ENCODE data around the gene NFIX.

Gene NFIX

GRCh38 chr19:13023656-13024055 is 28.4 kb downstream of the NFIX start:
- no peak for DNase-seq

GRCh38 chr19:13024126-13024950 is 29.1 kb downstream of the NFIX start:
- DNase-seq, result no peak

GRCh38 chr19:13024951-13025697 is 29.8 kb downstream of the NFIX start:
- no peak for DNase-seq

GRCh38 chr19:13025819-13026456 is 30.7 kb downstream of the NFIX start:
- no peak for DNase-seq

- DNase-seq, result peak; percentile 72
These were observed 31.4 kb downstream of the NFIX start for GRCh38 chr19:13026462-13027370.

GRCh38 chr19:13027557-13027956 is 32.3 kb downstream of the NFIX start:
- DNase-seq, result no peak

GRCh38 chr19:13028027-13028426 is 32.8 kb downstream of the NFIX start:
- DNase-seq, result no peak

GRCh38 chr19:13029301-13029880 is 34.1 kb downstream of the NFIX start:
- DNase-seq, result no peak

GRCh38 chr19:13029893-13030292 is 34.6 kb downstream of the NFIX start:
- no peak for DNase-seq

GRCh38 chr19:13031917-13032623 is 36.8 kb downstream of the NFIX start:
- peak; percentile 24 for DNase-seq

GRCh38 chr19:13032837-13033236 is 37.6 kb downstream of the NFIX start:
- DNase-seq, result no peak

- DNase-seq, result no peak
These were observed 38.0 kb downstream of the NFIX start for GRCh38 chr19:13033244-13033643.

- DNase-seq, result peak; percentile 34
These were observed 38.7 kb downstream of the NFIX start for GRCh38 chr19:13033819-13034611.

- DNase-seq, result no peak
These were observed 39.4 kb downstream of the NFIX start for GRCh38 chr19:13034636-13035035.

- DNase-seq, result no peak
These were observed 40.6 kb downstream of the NFIX start for GRCh38 chr19:13035820-13036365.

GRCh38 chr19:13036366-13036976 is 41.2 kb downstream of the NFIX start:
- DNase-seq, result peak; percentile 85

GRCh38 chr19:13037161-13037560 is 41.9 kb downstream of the NFIX start:
- DNase-seq, result no peak

GRCh38 chr19:13037731-13038130 is 42.5 kb downstream of the NFIX start:
- DNase-seq, result no peak

- no peak for DNase-seq
These were observed 43.3 kb downstream of the NFIX start for GRCh38 chr19:13038306-13039210.

Data from NCI-H2107 (cell line).